Neutrophil (primary cell): ENCODE data around the gene FBXL12.

Experiments used
- H3K27ac ChIP-seq: fragments of 200-600 bp; sonication (generic); 2 replicates; pipeline ENCODE4 v1.5.1; 2016; ENCODE audit warnings: mild to moderate bottlenecking, moderate library complexity
- H3K27me3 ChIP-seq: fragments of 200-600 bp; sonication (generic); 2 replicates; pipeline ENCODE4 v1.6.0; 2016; ENCODE audit warnings: mild to moderate bottlenecking
- H3K36me3 ChIP-seq: fragments of 200-600 bp; sonication (generic); 2 replicates; pipeline ENCODE4 v1.5.1; 2017
- H3K4me1 ChIP-seq, 2 experiments: fragments of 200-600 bp in 1 of 2; sonication (generic) in 1 of 2; 1 replicate in 1 of 2; 2 replicates in 1 of 2; pipeline versions ENCODE4 v1.5.1 to v1.6.1; 2013 to 2016; ENCODE audit warnings: low read depth in 1 of 2, low read length in 1 of 2, mild to moderate bottlenecking in 1 of 2, moderate library complexity in 1 of 2; ENCODE audit not compliant: control insufficient read depth in 1 of 2, insufficient read depth in 1 of 2
- H3K4me3 ChIP-seq, 2 experiments: fragments of 200-600 bp in 1 of 2; sonication (generic) in 1 of 2; 1 replicate in 1 of 2; 2 replicates in 1 of 2; pipeline ENCODE4 v1.5.1; 2013 to 2016; ENCODE audit warnings: low read depth in 1 of 2, low read length in 1 of 2, mild to moderate bottlenecking in 1 of 2, moderate library complexity in 1 of 2
- H3K9me3 ChIP-seq: fragments of 200-600 bp; sonication (generic); 2 replicates; pipeline ENCODE4 v1.5.1; 2016
- CTCF ChIP-seq: fragments of 200-600 bp; sonication (generic); IDR thresholded peaks from 2 replicates; pipeline ENCODE4 v1.5.1; 2016; ENCODE audit warnings: antibody characterized with exemption

Gene FBXL12

GRCh38 chr19:9818734-9819595 lies at the start of gene FBXL12:
TSS of gene FBXL12 (minus strand) at chr19:9819079. CDS start at chr19:9818813, 266 bp downstream.
- Histone ChIP-seq H3K27ac (peak within 1 kb of the TSS; percentile 96), H3K4me3 (peak within 1 kb of the TSS; percentile 96), H3K4me1 (peaks cover 17 to 18% of the 10 kb centered on the region in 2 experiments), H3K9me3 (no peaks in the 10 kb centered on the region), H3K36me3 (no peaks in the 10 kb centered on the region), H3K27me3 (no peaks in the 10 kb centered on the region)
- peak; percentile 33 for TF ChIP-seq CTCF

GRCh38 chr19:9865732-9866501 lies 47.0 kb upstream of the FBXL12 start:
- TF ChIP-seq CTCF = no peak
- Histone ChIP-seq H3K36me3 (no peaks in the 10 kb centered on the region), H3K27me3 (no peaks in the 10 kb centered on the region), H3K4me1 (no peaks in the 10 kb centered on the region), H3K9me3 (no peaks in the 10 kb centered on the region), H3K27ac (no peak overlapping the region), H3K4me3 (no peak overlapping the region)

- no peak for TF ChIP-seq CTCF
- no peaks in the 10 kb centered on the region for H3K27me3 ChIP-seq
- H3K27ac ChIP-seq = no peak overlapping the region
- H3K9me3 ChIP-seq = no peaks in the 10 kb centered on the region
- H3K36me3 ChIP-seq = no peaks in the 10 kb centered on the region
- H3K4me1 ChIP-seq = peaks cover 0 to under 1% of the 10 kb centered on the region in 2 experiments
- H3K4me3 ChIP-seq = no peak overlapping the region
Observed at GRCh38 chr19:9863759-9864158, 44.9 kb upstream of the FBXL12 start.

GRCh38 chr19:9862938-9863337 lies 44.1 kb upstream of the FBXL12 start:
- Histone ChIP-seq H3K4me3 (no peak overlapping the region), H3K36me3 (no peaks in the 10 kb centered on the region), H3K27ac (no peak overlapping the region), H3K4me1 (peaks cover 8% of the 10 kb centered on the region in 2 experiments), H3K27me3 (no peaks in the 10 kb centered on the region), H3K9me3 (no peaks in the 10 kb centered on the region)
- no peak for TF ChIP-seq CTCF

GRCh38 chr19:9861503-9861902 lies 42.6 kb upstream of the FBXL12 start:
- peaks cover 16% of the 10 kb centered on the region in 2 experiments for H3K4me1 ChIP-seq
- no peaks in the 10 kb centered on the region for H3K36me3 ChIP-seq
- H3K27me3 ChIP-seq = no peaks in the 10 kb centered on the region
- no peak overlapping the region for H3K4me3 ChIP-seq
- no peak overlapping the region for H3K27ac ChIP-seq
- H3K9me3 ChIP-seq = no peaks in the 10 kb centered on the region
- TF ChIP-seq CTCF = no peak
